Thyroid gland (tissue), 4 donors: ENCODE data around the gene NCKAP5. TPM values are rescaled to one million over a fixed set of nuclear protein-coding genes. Genes with fewer than 3 reads are reported as not detected.

Experiments
- DNase-seq, 2 donors: peaks; one replicate each; pipeline ENCODE4 v3.0.0-alpha.2; 2019
- H3K27ac ChIP-seq, 3 donors: fragments of 200-600 bp; sonication (generic); 1 replicate in 2 of 3; 2 replicates in 1 of 3; pipeline ENCODE4 v1.5.1; 2016 to 2019; ENCODE audit warnings: mild to moderate bottlenecking in 1 of 3, moderate library complexity in 1 of 3
- H3K27me3 ChIP-seq: fragments of 200-600 bp; sonication (generic); one replicate; pipeline ENCODE4 v1.5.1; 2019
- H3K36me3 ChIP-seq, 2 donors: fragments of 200-600 bp; sonication (generic); one replicate each; pipeline ENCODE4 v1.5.1; 2016 to 2019
- H3K4me1 ChIP-seq, 2 donors: fragments of 200-600 bp; sonication (generic); one replicate each; pipeline ENCODE4 v1.5.1; 2017 to 2019
- H3K4me3 ChIP-seq, 3 donors: fragments of 200-600 bp; sonication (generic); replicated peaks in 1 of 3; 1 replicate in 2 of 3; 2 replicates in 1 of 3; pipeline ENCODE4 v1.5.1; 2016; ENCODE audit warnings: mild to moderate bottlenecking in 1 of 3
- H3K9me3 ChIP-seq: fragments of 200-600 bp; sonication (generic); one replicate; pipeline ENCODE4 v1.5.1; 2017
- POLR2A ChIP-seq, 2 donors: fragments of 450-650 bp; IDR thresholded peaks; one replicate each; pipeline ENCODE4 v1.6.1; 2017; ENCODE audit warnings: antibody characterized with exemption in 2 of 2, mild to moderate bottlenecking in 2 of 2, moderate library complexity in 1 of 2
- WGBS, 2 donors: methylation state at CpG; one replicate each; pipeline ENCODE4 v1.1.5; 2017; 5-methylcytosine and 5-hydroxymethylcytosine counted together
- intact Hi-C: fragments of 100-400 bp; cut with DNase I; formaldehyde crosslinking; loops from one replicate; pipeline ENCODE4 v1.15.1; 2023
- total RNA-seq, 4 donors: library from RNA; depleted of rRNA; stranded (reverse); fragments of >200 nt; gene quantifications; one replicate each; pipeline ENCODE4 v1.2.3, GENCODE V29; 2016
- TF ChIP-seq, protein P1 (sequence below), 6 experiments: fragments of 200-600 bp in 3 of 6; fragments of 450-650 bp in 3 of 6; sonication (generic) in 3 of 6; IDR thresholded peaks; one replicate each; pipeline ENCODE4 v1.5.1; 2016 to 2019; ENCODE audit warnings: antibody characterized with exemption in 6 of 6, mild to moderate bottlenecking in 2 of 6, inconsistent platforms in 1 of 6, moderate library complexity in 1 of 6

The NCKAP5 gene
- total RNA-seq, 4 donors from 2014 or later, result 0.45 to 1.2 (median 0.76) TPM

- Histone ChIP-seq H3K36me3 (no peaks in the 10 kb centered on the region), H3K9me3 (no peaks in the 10 kb centered on the region), H3K4me1 (no peaks in the 10 kb centered on the region), H3K4me3 (no peak overlapping the region), H3K27me3 (no peaks in the 10 kb centered on the region), H3K27ac (no peak overlapping the region)
- DNase-seq, result no peak
- intact Hi-C loops, result no loop called here
- WGBS, 2 donors, result 94 to 97% methylated on average over 7 of the region's 7 CpGs
- no peak for TF ChIP-seq POLR2A (IDR thresholded peaks at IDR 0.05)
- TF ChIP-seq, protein P1, sequence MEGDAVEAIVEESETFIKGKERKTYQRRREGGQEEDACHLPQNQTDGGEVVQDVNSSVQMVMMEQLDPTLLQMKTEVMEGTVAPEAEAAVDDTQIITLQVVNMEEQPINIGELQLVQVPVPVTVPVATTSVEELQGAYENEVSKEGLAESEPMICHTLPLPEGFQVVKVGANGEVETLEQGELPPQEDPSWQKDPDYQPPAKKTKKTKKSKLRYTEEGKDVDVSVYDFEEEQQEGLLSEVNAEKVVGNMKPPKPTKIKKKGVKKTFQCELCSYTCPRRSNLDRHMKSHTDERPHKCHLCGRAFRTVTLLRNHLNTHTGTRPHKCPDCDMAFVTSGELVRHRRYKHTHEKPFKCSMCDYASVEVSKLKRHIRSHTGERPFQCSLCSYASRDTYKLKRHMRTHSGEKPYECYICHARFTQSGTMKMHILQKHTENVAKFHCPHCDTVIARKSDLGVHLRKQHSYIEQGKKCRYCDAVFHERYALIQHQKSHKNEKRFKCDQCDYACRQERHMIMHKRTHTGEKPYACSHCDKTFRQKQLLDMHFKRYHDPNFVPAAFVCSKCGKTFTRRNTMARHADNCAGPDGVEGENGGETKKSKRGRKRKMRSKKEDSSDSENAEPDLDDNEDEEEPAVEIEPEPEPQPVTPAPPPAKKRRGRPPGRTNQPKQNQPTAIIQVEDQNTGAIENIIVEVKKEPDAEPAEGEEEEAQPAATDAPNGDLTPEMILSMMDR (IDR thresholded peaks at IDR 0.05), result no peak
These were observed 913.3 kb downstream of the NCKAP5 start for GRCh38 chr2:132654968-132655367.

DNA sequence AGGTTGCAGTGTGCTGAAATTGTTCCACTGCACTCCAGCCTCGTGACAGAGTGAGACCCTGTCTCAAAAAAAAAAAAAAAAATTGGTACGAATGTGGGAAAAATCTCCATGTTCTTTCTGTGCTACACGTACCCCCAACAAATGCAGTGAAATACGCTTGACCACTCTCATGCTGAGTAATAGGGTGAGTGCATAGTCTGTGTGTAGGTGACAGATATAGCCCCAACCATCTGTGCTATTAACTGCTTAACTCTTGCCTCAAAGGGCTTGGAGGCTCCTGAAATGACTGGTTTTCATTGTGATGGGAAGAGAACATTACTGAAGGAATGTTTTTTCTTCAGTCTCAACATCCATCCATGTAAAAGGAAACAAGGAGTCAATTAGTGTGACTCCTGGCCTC, 913.9 kb downstream of the NCKAP5 start:
- WGBS, 2 donors, result 66 to 92% methylated on average over 4 of the region's 4 CpGs
- no peak overlapping the region for H3K4me3 ChIP-seq
- H3K27me3 ChIP-seq, result no peaks in the 10 kb centered on the region
- no peaks in the 10 kb centered on the region for H3K9me3 ChIP-seq
- no peak for DNase-seq
- no peaks in the 10 kb centered on the region for H3K4me1 ChIP-seq
- intact Hi-C loops, result no loop called here
- TF ChIP-seq, protein P1 (IDR thresholded peaks at IDR 0.05), result no peak
- no peak for TF ChIP-seq POLR2A (IDR thresholded peaks at IDR 0.05)
- H3K36me3 ChIP-seq, result no peaks in the 10 kb centered on the region
- H3K27ac ChIP-seq, result no peak overlapping the region

DNA sequence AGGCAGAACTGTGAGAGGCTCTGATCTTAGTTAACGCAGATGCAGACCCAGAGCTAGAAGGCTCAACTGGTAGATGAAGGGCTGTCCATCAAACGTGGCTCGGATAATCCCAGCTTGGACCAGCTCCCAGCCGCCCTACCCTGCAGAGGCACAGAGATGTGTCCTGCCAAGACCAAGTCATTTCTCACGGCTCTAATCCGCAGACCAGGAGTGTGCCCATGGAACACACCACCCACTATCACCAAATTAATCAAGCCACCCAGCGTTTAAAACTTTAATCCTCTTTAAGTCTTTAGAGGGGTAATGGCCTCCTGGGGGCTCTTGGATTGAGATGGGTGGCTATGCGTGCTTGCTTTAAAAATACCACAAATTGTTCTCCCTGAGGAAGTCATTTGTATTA, 915.8 kb downstream of the NCKAP5 start:
- TF ChIP-seq, protein P1 (IDR thresholded peaks at IDR 0.05), result no peak
- no peak for TF ChIP-seq POLR2A (IDR thresholded peaks at IDR 0.05)
- 60 to 81% methylated on average over 8 of the region's 8 CpGs for WGBS, 2 donors

GRCh38 chr2:132651115-132652045, 916.9 kb downstream of the NCKAP5 start:
- H3K36me3 ChIP-seq, result no peaks in the 10 kb centered on the region
- no peak for TF ChIP-seq POLR2A (IDR thresholded peaks at IDR 0.05)
- TF ChIP-seq, protein P1 (IDR thresholded peaks at IDR 0.05), result peak in 4 of 6 experiments; percentile 19 to 78 (median 60)
- 58 to 84% methylated on average over 12 of the region's 12 CpGs for WGBS, 2 donors
- intact Hi-C loops, result no loop called here
- no peak overlapping the region for H3K4me3 ChIP-seq
- H3K27ac ChIP-seq, result no peak overlapping the region
- DNase-seq, result peak in 1 of 2 donors; percentile 27
- no peaks in the 10 kb centered on the region for H3K4me1 ChIP-seq
- H3K27me3 ChIP-seq, result no peaks in the 10 kb centered on the region
- H3K9me3 ChIP-seq, result no peaks in the 10 kb centered on the region

More for the DNA sequence above, 915.8 kb downstream of the NCKAP5 start:
- no peak for DNase-seq
- intact Hi-C loops, result no loop called here
- no peaks in the 10 kb centered on the region for H3K9me3 ChIP-seq
- no peaks in the 10 kb centered on the region for H3K27me3 ChIP-seq
- no peaks in the 10 kb centered on the region for H3K36me3 ChIP-seq
- H3K4me1 ChIP-seq, result no peaks in the 10 kb centered on the region
- H3K4me3 ChIP-seq, result no peak overlapping the region
- H3K27ac ChIP-seq, result no peak overlapping the region

DNA sequence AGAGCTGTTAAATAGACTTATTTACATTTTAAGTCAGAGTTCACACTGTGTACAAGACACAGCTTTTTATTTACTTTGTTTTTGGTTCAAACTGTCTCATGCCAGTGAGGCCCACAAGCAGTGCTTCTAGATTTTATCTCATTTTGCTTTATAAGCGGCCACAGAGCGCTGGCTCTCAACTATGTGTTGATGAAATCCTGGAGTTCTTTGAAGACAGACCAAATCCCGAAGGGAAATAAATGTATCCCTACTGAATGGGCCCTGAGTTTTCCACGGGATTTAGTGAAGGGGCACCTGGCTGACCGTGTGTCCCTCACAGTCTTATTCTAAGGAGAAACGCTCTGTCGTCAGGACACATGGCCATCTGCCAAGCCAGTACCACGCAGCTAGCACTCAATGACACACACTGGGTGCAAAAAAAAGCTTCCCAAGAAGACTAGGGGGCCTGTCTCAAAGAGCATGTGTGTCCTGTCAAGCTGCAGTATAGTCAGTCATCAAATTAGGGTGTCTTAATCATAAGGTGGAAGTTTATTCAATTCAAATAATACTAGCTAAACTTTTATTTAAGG, 921.6 kb downstream of the NCKAP5 start:
- intact Hi-C loops, result no loop called here
- no peaks in the 10 kb centered on the region for H3K36me3 ChIP-seq
- no peak overlapping the region for H3K27ac ChIP-seq
- WGBS, 2 donors, result 59 to 70% methylated on average over 8 of the region's 8 CpGs
- H3K9me3 ChIP-seq, result no peaks in the 10 kb centered on the region
- no peaks in the 10 kb centered on the region for H3K4me1 ChIP-seq
- TF ChIP-seq, protein P1 (IDR thresholded peaks at IDR 0.05), result no peak
- no peak for TF ChIP-seq POLR2A (IDR thresholded peaks at IDR 0.05)
- H3K4me3 ChIP-seq, result no peak overlapping the region
- no peaks in the 10 kb centered on the region for H3K27me3 ChIP-seq
- DNase-seq, result no peak
